HG03520 (cell line): Measurements from ENCODE around the gene TECPR2.

Experiments used
- ATAC-seq: cut with Tn5 transposase; IDR thresholded peaks from one replicate; pipeline ENCODE4 v1.9.1; 2021; ENCODE audit warnings: mild to moderate bottlenecking, moderate library complexity; ENCODE audit not compliant: unreplicated experiment

TECPR2 gene

DNA sequence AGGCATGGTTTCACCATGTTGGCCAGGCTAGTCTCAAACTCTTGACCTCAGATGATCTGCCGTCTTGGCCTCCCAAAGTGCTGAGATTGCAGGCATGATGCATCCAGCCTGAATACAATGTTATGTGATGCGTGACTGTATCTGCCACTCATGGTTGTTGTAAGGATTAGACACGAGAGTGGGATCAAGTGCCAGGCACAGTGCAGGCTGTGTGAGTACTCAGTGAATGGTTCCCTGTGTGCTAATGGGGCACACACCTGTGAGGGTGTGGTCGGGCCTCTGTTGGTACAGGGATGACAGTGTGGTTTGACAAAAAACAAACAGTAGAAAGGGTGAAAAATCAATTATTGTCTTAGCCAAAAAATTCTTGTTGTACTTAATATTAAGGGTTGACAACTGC, 61.8 kb downstream of the TECPR2 start:
- ATAC-seq = no peak

DNA sequence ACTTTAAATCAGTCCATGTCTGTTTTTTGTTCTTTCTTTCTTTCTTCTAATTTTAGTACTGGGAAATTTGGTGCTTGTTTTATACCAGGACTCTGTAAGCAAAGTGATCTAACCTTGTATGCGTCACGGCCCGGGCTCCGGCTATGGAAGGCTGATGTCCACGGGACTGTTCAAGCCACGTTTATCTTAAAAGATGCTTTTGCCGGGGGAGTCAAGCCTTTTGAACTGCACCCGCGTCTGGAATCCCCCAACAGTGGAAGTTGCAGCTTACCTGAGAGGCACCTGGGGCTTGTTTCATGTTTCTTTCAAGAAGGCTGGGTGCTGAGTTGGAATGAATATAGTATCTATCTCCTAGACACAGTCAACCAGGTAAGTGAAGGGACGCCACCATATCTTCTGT, 62.2 kb downstream of the TECPR2 start:
- ATAC-seq = no peak

GRCh38 chr14:102426796-102427195, 64.1 kb downstream of the TECPR2 start:
- ATAC-seq = no peak

- ATAC-seq = no peak
Measured at GRCh38 chr14:102427642-102428041, 64.9 kb downstream of the TECPR2 start.

DNA sequence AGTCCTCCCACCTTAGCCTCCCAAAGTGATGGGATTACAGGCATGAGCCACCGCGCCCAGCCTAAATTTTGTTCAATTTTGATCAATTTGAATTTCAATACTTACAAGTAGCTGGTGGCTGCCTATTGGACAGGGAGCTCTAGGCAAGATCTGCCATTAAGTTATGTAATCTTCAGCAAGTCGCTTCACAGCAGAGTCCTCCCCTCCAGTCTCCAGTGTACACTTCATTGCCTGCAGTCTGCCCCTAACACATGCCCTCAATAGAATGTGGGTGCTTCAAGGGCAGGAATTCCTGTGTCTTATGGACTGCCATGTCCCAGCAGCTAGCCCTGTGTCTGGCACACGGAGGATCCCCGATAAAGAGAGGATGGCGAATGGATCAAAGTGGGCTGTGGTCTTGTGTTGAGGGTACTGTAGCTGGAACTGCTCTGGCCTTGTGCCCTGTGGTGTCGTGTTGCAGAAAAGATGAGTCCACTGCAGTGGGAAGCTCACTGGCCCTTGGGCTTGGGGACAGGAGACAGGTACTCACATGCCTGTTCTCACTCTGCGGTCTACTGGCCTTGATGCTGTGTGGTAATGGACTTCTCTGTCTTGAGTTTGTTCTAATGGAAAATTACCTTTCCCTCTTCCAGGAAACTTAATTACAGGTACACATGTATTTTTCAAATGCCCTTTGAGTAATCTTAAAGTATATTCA, 67.6 kb downstream of the TECPR2 start:
- ATAC-seq = no peak

DNA sequence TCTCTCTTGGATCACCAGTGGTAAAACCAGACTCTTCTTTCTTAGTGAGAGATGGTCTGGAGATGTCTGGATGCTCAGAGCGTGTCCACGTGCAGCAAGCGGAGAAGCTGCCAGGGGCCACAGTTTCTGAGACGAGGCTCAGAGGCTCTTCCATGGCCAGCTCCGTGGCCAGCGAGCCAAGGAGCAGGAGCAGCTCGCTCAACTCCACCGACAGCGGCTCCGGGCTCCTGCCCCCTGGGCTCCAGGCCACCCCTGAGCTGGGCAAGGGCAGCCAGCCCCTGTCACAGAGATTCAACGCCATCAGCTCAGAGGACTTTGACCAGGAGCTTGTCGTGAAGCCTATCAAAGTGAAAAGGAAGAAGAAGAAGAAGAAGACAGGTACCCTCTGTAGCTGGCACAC, 69.0 kb downstream of the TECPR2 start:
- no peak for ATAC-seq

DNA sequence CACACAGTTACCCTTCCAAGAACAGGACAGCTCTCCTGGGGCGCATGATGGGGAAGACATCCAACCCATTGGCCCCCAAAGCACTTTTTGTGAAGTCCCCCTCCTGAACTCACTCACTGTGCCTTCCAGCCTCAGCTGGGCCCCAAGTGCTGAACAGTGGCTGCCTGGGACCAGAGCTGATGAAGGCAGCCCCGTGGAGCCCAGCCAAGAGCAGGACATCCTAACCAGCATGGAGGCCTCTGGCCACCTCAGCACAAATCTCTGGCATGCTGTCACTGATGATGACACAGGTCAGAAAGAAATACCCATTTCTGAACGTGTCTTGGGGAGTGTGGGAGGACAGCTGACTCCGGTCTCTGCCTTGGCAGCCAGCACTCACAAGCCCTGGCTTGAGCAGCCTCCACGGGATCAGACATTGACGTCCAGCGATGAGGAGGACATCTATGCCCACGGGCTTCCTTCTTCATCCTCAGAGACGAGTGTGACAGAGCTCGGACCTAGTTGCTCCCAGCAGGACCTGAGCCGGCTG, 72.0 kb downstream of the TECPR2 start:
- no peak for ATAC-seq

GRCh38 chr14:102437997-102438915, 75.5 kb downstream of the TECPR2 start:
- no peak for ATAC-seq

DNA sequence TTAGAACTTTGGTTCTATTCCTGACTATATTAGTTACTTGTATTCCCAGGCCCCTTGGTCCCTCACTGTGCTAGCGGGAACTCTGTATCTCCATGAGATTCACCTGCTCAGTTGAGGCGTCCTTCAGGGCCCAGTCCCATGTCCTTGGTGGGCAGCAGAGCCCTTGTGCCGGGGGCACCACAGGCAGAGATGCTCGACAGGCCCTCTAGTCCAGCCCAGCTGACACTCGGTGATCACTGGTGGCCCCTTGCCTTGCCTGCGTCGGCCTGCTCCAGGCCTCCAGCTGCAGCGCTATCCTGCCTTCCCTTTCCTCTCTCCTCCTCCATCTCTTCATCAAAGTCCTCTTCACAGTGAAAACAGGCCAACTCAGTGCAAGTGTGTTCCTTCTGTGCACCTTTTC, 76.8 kb downstream of the TECPR2 start:
- no peak for ATAC-seq

DNA sequence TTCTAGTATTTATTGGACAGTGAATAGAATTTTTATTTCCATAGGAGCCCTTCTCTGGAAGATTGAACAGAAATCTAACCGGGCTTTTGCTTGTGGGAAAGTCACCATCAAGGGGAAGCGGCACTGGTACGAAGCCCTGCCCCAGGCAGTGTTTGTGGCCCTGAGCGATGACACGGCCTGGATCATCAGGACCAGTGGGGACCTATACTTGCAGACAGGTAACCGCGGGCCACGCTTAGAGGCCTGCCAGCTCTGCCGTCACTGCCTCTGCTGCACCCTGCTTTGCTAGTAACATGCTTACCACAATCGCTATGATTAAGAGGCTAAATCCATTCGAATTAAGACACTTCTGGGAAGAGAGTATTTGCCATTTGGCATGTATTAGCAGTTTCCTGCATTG, 77.7 kb downstream of the TECPR2 start:
- no peak for ATAC-seq

- no peak for ATAC-seq
Measured at GRCh38 chr14:102442241-102443211, 79.8 kb downstream of the TECPR2 start.

- ATAC-seq = no peak
Measured at GRCh38 chr14:102445066-102445465, 82.3 kb downstream of the TECPR2 start.

DNA sequence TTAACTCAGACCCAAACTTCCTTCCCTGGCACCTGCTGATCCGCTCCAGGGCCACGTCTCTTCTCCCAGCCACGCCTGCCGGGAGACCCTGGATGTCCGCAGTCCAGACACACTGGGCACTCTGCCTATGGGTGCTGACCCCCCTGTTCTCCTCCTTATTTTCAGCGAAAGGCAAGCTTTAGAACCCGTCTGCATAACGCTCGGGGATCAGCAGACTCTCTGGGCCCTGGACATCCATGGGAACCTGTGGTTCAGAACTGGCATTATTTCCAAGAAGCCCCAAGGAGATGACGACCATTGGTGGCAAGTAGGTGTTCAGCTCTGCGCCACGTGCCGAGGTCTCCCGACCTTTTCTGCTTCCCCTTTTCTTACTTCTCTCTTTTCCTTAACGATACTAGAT, 82.9 kb downstream of the TECPR2 start:
- ATAC-seq = no peak

DNA sequence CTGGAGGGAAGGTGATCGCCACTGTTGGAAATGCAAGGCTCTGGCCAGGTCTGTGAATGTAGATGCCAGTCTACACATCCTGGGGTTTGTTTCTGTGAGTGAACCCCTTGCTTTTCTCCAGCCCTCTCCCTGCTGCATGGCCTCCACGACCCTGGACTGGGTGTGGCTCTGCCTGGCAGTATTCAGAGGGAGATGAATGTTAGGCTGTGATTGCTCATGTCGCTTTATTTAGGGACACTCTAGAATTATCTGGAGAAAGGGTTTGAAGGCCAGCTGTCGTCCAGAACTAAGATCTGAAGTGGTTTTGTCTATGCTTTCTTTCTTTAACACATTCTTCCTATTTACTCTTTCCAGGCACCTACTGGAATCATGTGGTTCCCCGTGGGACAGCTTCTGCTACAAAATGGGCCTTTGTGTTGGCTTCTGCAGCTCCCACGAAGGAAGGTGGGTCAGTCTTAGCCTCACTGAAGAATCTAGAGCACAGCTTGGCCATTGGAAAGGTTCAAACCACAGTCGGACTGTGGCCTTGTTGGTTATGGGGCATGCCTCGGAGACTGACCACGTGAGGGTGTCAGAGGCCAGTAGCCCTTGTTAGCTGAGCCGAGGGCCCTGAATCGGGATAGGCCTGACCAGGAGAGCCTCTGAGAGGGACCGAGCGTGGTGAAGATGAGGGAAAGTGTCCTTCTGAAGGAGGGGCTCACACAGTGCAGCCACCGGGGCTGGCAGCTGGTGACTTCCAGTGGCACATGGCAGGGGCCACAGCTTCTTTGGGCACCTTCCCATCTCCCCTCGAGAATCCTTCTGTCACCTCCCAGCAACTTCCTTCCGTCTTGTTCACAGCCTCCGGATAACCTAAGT, 87.7 kb downstream of the TECPR2 start:
- no peak for ATAC-seq

- no peak for ATAC-seq
Measured at GRCh38 chr14:102451064-102451352, 88.3 kb downstream of the TECPR2 start.

DNA sequence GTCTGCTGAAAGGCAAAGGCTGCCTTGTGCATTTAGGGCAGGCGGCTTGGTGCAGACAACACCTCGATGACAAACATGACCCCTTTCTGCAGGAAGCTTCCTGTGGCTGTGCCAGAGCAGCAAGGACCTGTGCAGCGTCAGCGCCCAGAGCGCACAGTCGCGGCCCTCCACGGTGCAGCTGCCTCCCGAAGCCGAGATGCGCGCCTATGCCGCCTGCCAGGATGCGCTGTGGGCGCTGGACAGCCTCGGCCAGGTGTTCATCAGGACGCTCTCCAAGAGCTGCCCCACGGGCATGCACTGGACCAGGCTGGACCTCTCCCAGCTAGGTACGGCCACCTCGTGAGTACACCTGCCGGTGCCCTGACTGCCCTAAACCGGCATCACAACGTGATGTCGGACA, 89.6 kb downstream of the TECPR2 start:
- ATAC-seq = no peak

DNA sequence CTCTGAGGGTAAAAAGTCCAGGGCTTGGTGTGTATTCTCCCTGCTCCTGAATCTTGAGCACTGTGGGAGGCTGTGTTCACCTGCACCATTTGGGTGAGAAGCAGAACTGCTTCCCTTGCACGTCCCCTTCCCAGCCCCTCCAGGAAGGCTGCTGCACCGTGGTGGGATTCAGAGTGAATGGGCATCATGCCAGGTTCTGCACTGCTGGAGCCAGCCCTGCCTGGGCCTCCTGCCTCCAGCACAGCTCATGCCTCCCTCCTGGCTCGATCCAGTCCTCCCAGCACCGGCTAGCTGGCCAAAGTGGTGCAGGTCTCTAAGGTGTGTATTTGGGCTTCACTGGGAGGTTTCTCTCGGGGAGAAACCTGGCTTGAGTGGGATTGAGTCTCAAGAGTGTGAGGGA, 92.0 kb downstream of the TECPR2 start:
- ATAC-seq = no peak

GRCh38 chr14:102457509-102457908, 94.8 kb downstream of the TECPR2 start:
- ATAC-seq = no peak

GRCh38 chr14:102461490-102462338, 99.0 kb downstream of the TECPR2 start:
- no peak for ATAC-seq
